H9 (cell line): Measurements from ENCODE around the gene RALBP1. TPM values are rescaled to one million over a fixed set of nuclear protein-coding genes. Genes with fewer than 3 reads are reported as not detected.

Experiments used
- DNase-seq: peaks from one replicate; pipeline ENCODE4 v3.0.0-alpha.2; 2017
- H2AFZ ChIP-seq: one replicate; pipeline ENCODE4 v1.6.1; 2013; ENCODE audit warnings: mild to moderate bottlenecking, low read length, control low read depth, moderate library complexity
- H2AK5ac ChIP-seq: 2 replicates; pipeline ENCODE4 v1.6.1; 2013; ENCODE audit warnings: low read length, control low read depth, mixed read lengths; ENCODE audit not compliant: insufficient read length
- H2BK120ac ChIP-seq: one replicate; pipeline ENCODE4 v1.6.1; 2013; ENCODE audit warnings: low read depth, mild to moderate bottlenecking, low read length, control low read depth, inconsistent platforms; ENCODE audit not compliant: poor library complexity, severe bottlenecking
- H2BK12ac ChIP-seq: 2 replicates; pipeline ENCODE4 v1.6.1; 2013; ENCODE audit warnings: low read length, control low read depth, mixed read lengths, low read depth; ENCODE audit not compliant: insufficient read length
- H2BK15ac ChIP-seq: 2 replicates; pipeline ENCODE4 v1.6.1; 2013; ENCODE audit warnings: low read depth, low read length, control low read depth
- H2BK20ac ChIP-seq: one replicate; pipeline ENCODE4 v1.6.1; 2013; ENCODE audit warnings: low read depth, mild to moderate bottlenecking, low read length, control low read depth, inconsistent platforms; ENCODE audit not compliant: poor library complexity, severe bottlenecking
- H2BK5ac ChIP-seq: 2 replicates; pipeline ENCODE4 v1.6.1; 2013; ENCODE audit warnings: low read length, control low read depth, mixed read lengths; ENCODE audit not compliant: insufficient read length
- H3K14ac ChIP-seq: 2 replicates; pipeline ENCODE4 v1.6.1; 2013; ENCODE audit warnings: low read length, control low read depth; ENCODE audit not compliant: insufficient read depth
- H3K18ac ChIP-seq: 2 replicates; pipeline ENCODE4 v1.6.1; 2013; ENCODE audit warnings: low read depth, mild to moderate bottlenecking, mixed read lengths, low read length, control low read depth; ENCODE audit not compliant: insufficient read length
- H3K23ac ChIP-seq: 2 replicates; pipeline ENCODE4 v1.6.1; 2013; ENCODE audit warnings: low read length, control low read depth, mixed read lengths, low read depth; ENCODE audit not compliant: insufficient read length
- H3K23me2 ChIP-seq: 2 replicates; pipeline ENCODE4 v1.6.1; 2013; ENCODE audit warnings: low read depth, mild to moderate bottlenecking, mixed read lengths, low read length, control low read depth; ENCODE audit not compliant: insufficient read length, poor library complexity, severe bottlenecking
- H3K27ac ChIP-seq: 2 replicates; pipeline ENCODE4 v1.5.1; 2013; ENCODE audit warnings: low read length, control low read depth, mixed read lengths, low read depth; ENCODE audit not compliant: insufficient read length
- H3K27me3 ChIP-seq: 2 replicates; pipeline ENCODE4 v1.6.1; 2013; ENCODE audit warnings: low read length, control low read depth, inconsistent platforms; ENCODE audit not compliant: insufficient read depth
- H3K4ac ChIP-seq: 2 replicates; pipeline ENCODE4 v1.6.1; 2013; ENCODE audit warnings: low read depth, mild to moderate bottlenecking, control low read depth, inconsistent platforms, low read length, moderate library complexity
- H3K4me1 ChIP-seq: 2 replicates; pipeline ENCODE4 v1.6.1; 2013; ENCODE audit warnings: low read length, control low read depth, inconsistent platforms; ENCODE audit not compliant: insufficient read depth
- H3K4me2 ChIP-seq: 2 replicates; pipeline ENCODE4 v1.6.1; 2013; ENCODE audit warnings: low read length, control low read depth, mixed read lengths; ENCODE audit not compliant: insufficient read length, insufficient read depth
- H3K56ac ChIP-seq: 2 replicates; pipeline ENCODE4 v1.6.1; 2013; ENCODE audit warnings: low read depth, mild to moderate bottlenecking, mixed read lengths, low read length, control low read depth; ENCODE audit not compliant: insufficient read length
- H3K79me1 ChIP-seq: 2 replicates; pipeline ENCODE4 v1.6.1; 2013; ENCODE audit warnings: low read depth, mild to moderate bottlenecking, moderate library complexity, low read length, control low read depth, inconsistent platforms; ENCODE audit not compliant: insufficient read depth, poor library complexity, severe bottlenecking
- H3K79me2 ChIP-seq: 2 replicates; pipeline ENCODE4 v1.6.1; 2013; ENCODE audit warnings: low read length, control low read depth, inconsistent platforms; ENCODE audit not compliant: insufficient read depth
- H3K9ac ChIP-seq: 2 replicates; pipeline ENCODE4 v1.6.1; 2013; ENCODE audit warnings: low read length, control low read depth, mixed read lengths; ENCODE audit not compliant: insufficient read length; ENCODE audit errors: extremely low read depth
- H3K9me3 ChIP-seq: one replicate; pipeline ENCODE4 v1.6.1; 2013; ENCODE audit warnings: low read depth, low read length, inconsistent platforms; ENCODE audit not compliant: control insufficient read depth
- H3T11ph ChIP-seq: one replicate; pipeline ENCODE4 v1.6.1; 2013; ENCODE audit warnings: mild to moderate bottlenecking, low read length, control low read depth, inconsistent platforms
- H4K20me1 ChIP-seq: one replicate; pipeline ENCODE4 v1.6.1; 2013; ENCODE audit not compliant: control insufficient read depth, insufficient read length, insufficient read depth
- H4K5ac ChIP-seq: 2 replicates; pipeline ENCODE4 v1.6.1; 2013; ENCODE audit warnings: low read depth, mild to moderate bottlenecking, mixed read lengths, low read length, control low read depth; ENCODE audit not compliant: insufficient read length
- H4K8ac ChIP-seq: replicated peaks from 2 replicates; pipeline ENCODE4 v1.6.1; 2013; ENCODE audit warnings: low read length, control low read depth, mixed read lengths, low read depth; ENCODE audit not compliant: insufficient read length
- H4K91ac ChIP-seq: 2 replicates; pipeline ENCODE4 v1.6.1; 2013; ENCODE audit warnings: low read depth, mild to moderate bottlenecking, moderate library complexity, mixed read lengths, low read length, control low read depth; ENCODE audit not compliant: insufficient read length
- H3K27ac Mint-ChIP-seq, 3 experiments: 2 replicates in 2 of 3; 3 replicates in 1 of 3; pipeline ENCODE4 v1.8.0; 2020 to 2021; ENCODE audit warnings: mixed read lengths in 3 of 3, mild to moderate bottlenecking in 1 of 3, moderate library complexity in 1 of 3
- H3K27me3 Mint-ChIP-seq: 2 replicates; pipeline ENCODE4 v1.8.0; 2021; ENCODE audit warnings: low read depth, mild to moderate bottlenecking, moderate library complexity, mixed read lengths
- H3K36me3 Mint-ChIP-seq, 3 experiments: 2 replicates in 2 of 3; 3 replicates in 1 of 3; pipeline ENCODE4 v1.8.0; 2020 to 2021; ENCODE audit warnings: low read depth in 3 of 3, mixed read lengths in 3 of 3; ENCODE audit not compliant: insufficient read depth in 1 of 3
- H3K4me1 Mint-ChIP-seq, 2 experiments: 2 replicates each; pipeline ENCODE4 v1.8.0; 2020; ENCODE audit warnings: mixed read lengths in 2 of 2
- H3K4me3 Mint-ChIP-seq, 2 experiments: 2 replicates in 1 of 2; 3 replicates in 1 of 2; pipeline ENCODE4 v1.8.0; 2020 to 2021; ENCODE audit warnings: mild to moderate bottlenecking in 2 of 2, mixed read lengths in 2 of 2, moderate library complexity in 1 of 2
- H3K9me3 Mint-ChIP-seq, 2 experiments: 2 replicates in 1 of 2; 3 replicates in 1 of 2; pipeline ENCODE4 v1.8.0; 2020; ENCODE audit warnings: mild to moderate bottlenecking in 2 of 2, mixed read lengths in 2 of 2, moderate library complexity in 1 of 2
- CTCF ChIP-seq: fragments of 200-600 bp; sonication (generic); conservative IDR thresholded peaks from 3 replicates; pipeline ENCODE4 v1.8.0; 2021; ENCODE audit warnings: antibody characterized with exemption, mild to moderate bottlenecking
- WGBS: extraction: QIAGEN DNeasy Blood & Tissue Kit; methylation state at CpG from one replicate; pipeline ENCODE4 v1.1.7; 2013; ENCODE audit warnings: missing lambda C conversion rate, low lambda C conversion rate, mixed read lengths; ENCODE audit not compliant: insufficient read length; ENCODE audit errors: extremely low coverage; 5-methylcytosine and 5-hydroxymethylcytosine counted together
- total RNA-seq: library from RNA; stranded (reverse); gene quantifications from 2 replicates; pipeline ENCODE4 v1.2.1, GENCODE V29; 2021

The RALBP1 gene
- total RNA-seq, 1 experiment from 2014 or later: 51.0 TPM

GRCh38 chr18:9435041-9435440, 40.3 kb upstream of the RALBP1 start:
- no CpG with 5 or more reads among the region's 17 CpGs for WGBS
- no peak for DNase-seq
- Histone ChIP-seq H2BK20ac (no peak overlapping the region), H4K91ac (no peak overlapping the region), H3K9ac (no peak overlapping the region), H3K14ac (no peak overlapping the region; the same call in 1 of the 2 replicates), H2AFZ (no peak overlapping the region), H4K20me1 (no peaks in the 10 kb centered on the region), H4K5ac (no peak overlapping the region), H4K8ac (no peak overlapping the region), H3K9me3 (no peaks in the 10 kb centered on the region), H3K27me3 (no peaks in the 10 kb centered on the region), H3K56ac (no peak overlapping the region), H2BK12ac (no peak overlapping the region), H2BK15ac (no peak overlapping the region), H3K79me1 (no peaks in the 10 kb centered on the region), H2AK5ac (no peak overlapping the region), H3K79me2 (no peaks in the 10 kb centered on the region), H3K4me2 (no peak overlapping the region), H2BK120ac (no peak overlapping the region), H3K4me1 (peaks cover 3% of the 10 kb centered on the region; the same call in 1 of the 2 replicates), H3K27ac (no peak overlapping the region), H3K23me2 (no peaks in the 10 kb centered on the region), H2BK5ac (no peak overlapping the region), H3K18ac (no peak overlapping the region), H3K23ac (no peak overlapping the region), H3T11ph (no peak overlapping the region), H3K4ac (no peak overlapping the region)
- Mint-ChIP-seq H3K36me3 (peaks cover 1 to 15% (median 3%) of the 10 kb centered on the region in 3 experiments; a peak in 4 of 7 replicates), H3K4me3 (no peak overlapping the region), H3K4me1 (peaks cover 22 to 29% of the 10 kb centered on the region in 2 experiments), H3K27ac (peak overlapping the region in 2 of 3 experiments; percentile 34 to 72; a peak in 1 of 7 replicates), H3K9me3 (peaks cover 10 to 11% of the 10 kb centered on the region in 2 experiments; a peak in 2 of 5 replicates), H3K27me3 (peaks cover 2% of the 10 kb centered on the region; the same call in 1 of the 2 replicates)
- no peak for TF ChIP-seq CTCF
